ENCODE results near the gene GAK. TPM values are rescaled to one million over a fixed set of nuclear protein-coding genes. Genes with fewer than 3 reads are reported as not detected.

Gene GAK
- total RNA-seq, 6 experiments from 2014 or later = 53.2 to 85.0 (median 64.5) TPM

DNA sequence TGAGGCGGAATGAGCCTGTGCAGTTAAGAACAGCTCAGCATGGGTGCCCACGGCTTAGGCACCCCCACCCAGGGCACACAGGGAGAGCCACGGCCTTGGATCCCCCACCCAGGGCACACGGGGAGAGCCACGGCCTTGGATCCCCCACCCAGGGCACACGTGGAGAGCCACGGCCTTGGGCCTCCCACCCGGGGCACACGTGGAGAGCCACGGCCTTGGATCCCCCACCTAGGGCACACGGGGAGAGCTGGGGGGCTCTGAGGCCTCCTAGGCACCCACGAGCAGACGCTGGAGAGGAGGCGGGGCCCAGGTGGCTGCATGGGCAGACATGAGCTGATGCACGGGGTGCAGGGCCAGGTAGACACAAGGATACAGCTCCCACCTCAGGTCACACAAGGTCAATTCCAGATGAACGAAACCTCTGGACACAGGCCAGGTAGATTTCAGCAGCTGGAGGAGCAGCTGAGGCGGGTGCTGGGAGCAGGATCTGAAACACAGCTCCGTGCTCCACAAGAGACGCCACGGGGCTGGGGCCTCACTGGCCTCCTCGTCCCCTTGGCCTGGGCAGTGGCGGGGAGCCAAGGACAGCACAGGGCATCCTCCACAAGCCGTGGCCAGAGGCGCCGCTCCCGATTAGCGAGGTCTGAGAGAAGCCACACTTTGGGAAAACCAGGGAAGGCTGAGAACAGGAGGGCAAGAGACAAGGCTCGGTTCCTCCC, 30.8 kb downstream of the GAK start:
- 97% methylated on average over 4 of the region's 28 CpGs for WGBS (ENCODE audit: insufficient coverage, low coverage, low lambda C conversion rate, missing lambda C conversion rate)
- ATAC-seq (no peak), DNase-seq (no peak)
- Histone ChIP-seq H3K27ac (no peak overlapping the region), H3K27me3 (no peaks in the 10 kb centered on the region), H3K9me3 (no peaks in the 10 kb centered on the region), H3K4me1 (no peaks in the 10 kb centered on the region), H3K4me3 (no peak overlapping the region), H3K36me3 (peaks cover 0 to 21% (median 2%) of the 10 kb centered on the region in 4 donors)
- intact Hi-C loops (cut with DNase I) = no loop called here
- no peak for TF ChIP-seq POLR2A (IDR thresholded peaks at IDR 0.05)
- TF ChIP-seq, protein P1, sequence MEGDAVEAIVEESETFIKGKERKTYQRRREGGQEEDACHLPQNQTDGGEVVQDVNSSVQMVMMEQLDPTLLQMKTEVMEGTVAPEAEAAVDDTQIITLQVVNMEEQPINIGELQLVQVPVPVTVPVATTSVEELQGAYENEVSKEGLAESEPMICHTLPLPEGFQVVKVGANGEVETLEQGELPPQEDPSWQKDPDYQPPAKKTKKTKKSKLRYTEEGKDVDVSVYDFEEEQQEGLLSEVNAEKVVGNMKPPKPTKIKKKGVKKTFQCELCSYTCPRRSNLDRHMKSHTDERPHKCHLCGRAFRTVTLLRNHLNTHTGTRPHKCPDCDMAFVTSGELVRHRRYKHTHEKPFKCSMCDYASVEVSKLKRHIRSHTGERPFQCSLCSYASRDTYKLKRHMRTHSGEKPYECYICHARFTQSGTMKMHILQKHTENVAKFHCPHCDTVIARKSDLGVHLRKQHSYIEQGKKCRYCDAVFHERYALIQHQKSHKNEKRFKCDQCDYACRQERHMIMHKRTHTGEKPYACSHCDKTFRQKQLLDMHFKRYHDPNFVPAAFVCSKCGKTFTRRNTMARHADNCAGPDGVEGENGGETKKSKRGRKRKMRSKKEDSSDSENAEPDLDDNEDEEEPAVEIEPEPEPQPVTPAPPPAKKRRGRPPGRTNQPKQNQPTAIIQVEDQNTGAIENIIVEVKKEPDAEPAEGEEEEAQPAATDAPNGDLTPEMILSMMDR (IDR thresholded peaks at IDR 0.05) = no peak

DNA sequence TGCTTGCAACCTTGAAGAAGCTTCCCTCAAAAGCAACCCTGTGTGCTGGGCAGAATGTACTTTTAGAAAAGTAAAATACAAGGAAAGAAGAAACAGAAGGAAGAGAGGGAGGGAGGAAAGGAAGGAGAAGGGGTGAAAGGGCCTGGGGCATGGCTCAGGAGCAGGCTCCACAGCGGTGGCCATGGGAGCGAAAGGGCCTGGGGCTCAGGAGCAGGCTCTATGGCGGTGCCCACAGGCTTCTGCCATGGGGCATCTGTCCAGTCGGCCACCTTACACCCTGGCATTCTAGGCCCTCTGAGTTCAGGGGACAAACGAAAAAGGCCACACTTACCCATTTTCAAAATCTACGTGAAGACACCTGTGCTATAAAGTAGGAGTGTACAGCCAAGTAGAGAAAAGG, 31.4 kb downstream of the GAK start:
- intact Hi-C loops (cut with DNase I) = no loop called here
- H3K4me3 ChIP-seq = no peak overlapping the region
- no peak for DNase-seq
- TF ChIP-seq, protein P1 (IDR thresholded peaks at IDR 0.05) = no peak
- no peak for TF ChIP-seq POLR2A (IDR thresholded peaks at IDR 0.05)
- no peaks in the 10 kb centered on the region for H3K9me3 ChIP-seq
- no peaks in the 10 kb centered on the region for H3K4me1 ChIP-seq
- no peak overlapping the region for H3K27ac ChIP-seq
- 90% methylated on average over 6 of the region's 6 CpGs for WGBS (ENCODE audit: insufficient coverage, low coverage, low lambda C conversion rate, missing lambda C conversion rate)
- no peak for ATAC-seq
- H3K36me3 ChIP-seq = peaks cover 0 to 23% (median 3%) of the 10 kb centered on the region in 4 donors
- H3K27me3 ChIP-seq = no peaks in the 10 kb centered on the region

DNA sequence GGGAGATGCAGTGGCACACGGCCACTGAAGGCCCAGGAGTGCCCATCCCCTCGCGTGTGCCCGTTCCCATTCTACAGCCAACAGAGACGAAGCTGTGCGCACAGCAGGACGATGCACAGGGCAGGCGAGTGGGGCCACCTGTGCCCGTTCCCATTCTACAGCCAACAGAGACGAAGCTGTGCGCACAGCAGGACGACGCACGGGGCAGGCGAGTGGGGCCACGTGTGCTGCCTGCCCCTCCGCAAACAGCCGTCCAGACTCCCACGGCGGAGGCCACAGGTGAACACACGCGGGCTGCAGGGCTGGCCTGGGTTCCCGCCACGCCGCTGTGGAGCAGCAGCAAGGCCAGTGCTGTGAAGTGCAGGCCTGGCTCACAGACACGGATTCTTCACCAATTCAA, 32.0 kb downstream of the GAK start:
- Histone ChIP-seq H3K27ac (no peak overlapping the region), H3K36me3 (peaks cover 0 to 26% (median 3%) of the 10 kb centered on the region in 4 donors), H3K27me3 (no peaks in the 10 kb centered on the region), H3K9me3 (no peaks in the 10 kb centered on the region), H3K4me1 (no peaks in the 10 kb centered on the region), H3K4me3 (no peak overlapping the region)
- WGBS (ENCODE audit: insufficient coverage, low coverage, low lambda C conversion rate, missing lambda C conversion rate) = no CpG with 5 or more reads among the region's 26 CpGs
- ATAC-seq = no peak
- TF ChIP-seq, protein P1 (IDR thresholded peaks at IDR 0.05) = no peak
- TF ChIP-seq POLR2A (IDR thresholded peaks at IDR 0.05) = no peak
- intact Hi-C loops (cut with DNase I) = no loop called here
- DNase-seq = no peak

DNA sequence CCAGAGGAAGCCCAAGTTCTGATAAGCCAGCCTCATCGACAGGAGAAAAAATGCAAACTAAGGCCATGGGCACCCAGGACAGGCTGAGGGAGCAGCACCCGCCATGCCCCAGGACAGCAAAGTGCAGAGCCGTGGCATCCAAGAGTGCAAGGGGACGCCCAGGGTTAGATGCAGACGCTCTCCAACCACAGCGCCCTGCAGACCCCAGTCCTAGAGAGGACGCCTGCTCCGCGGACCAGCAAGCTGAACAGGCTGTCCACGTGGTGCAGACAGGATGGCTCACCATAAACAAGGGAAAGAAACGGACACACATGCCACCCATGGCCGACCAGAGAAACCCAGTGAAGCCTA, 32.6 kb downstream of the GAK start:
- no peak overlapping the region for H3K4me3 ChIP-seq
- H3K9me3 ChIP-seq = no peaks in the 10 kb centered on the region
- no peak for ATAC-seq
- H3K36me3 ChIP-seq = peaks cover 0 to 28% (median 3%) of the 10 kb centered on the region in 4 donors
- TF ChIP-seq POLR2A (IDR thresholded peaks at IDR 0.05) = no peak
- TF ChIP-seq, protein P1 (IDR thresholded peaks at IDR 0.05) = no peak
- 96% methylated on average over 9 of the region's 12 CpGs for WGBS (ENCODE audit: insufficient coverage, low coverage, low lambda C conversion rate, missing lambda C conversion rate)
- H3K27ac ChIP-seq = no peak overlapping the region
- DNase-seq = no peak
- H3K27me3 ChIP-seq = no peaks in the 10 kb centered on the region
- intact Hi-C loops (cut with DNase I) = no loop called here
- H3K4me1 ChIP-seq = no peaks in the 10 kb centered on the region

Data from right lobe of liver (tissue), 6 donors.